Natural killer cell treated with Interleukin-12 subunit alpha and Interleukin-12 subunit beta and Interleukin-15 and Interleukin-18, amount 100 ng/mL, for 72 hours (primary cell): ENCODE results near the gene TCF7. TPM values are rescaled to one million over a fixed set of nuclear protein-coding genes. Genes with fewer than 3 reads are reported as not detected.

ENCODE experiments used
- ATAC-seq, 2 donors: fragments of 150-1000 bp; cut with Tn5 transposase in 1 of 2; sonication (Bioruptor Pico), chemical (Tn5 transposase) in 1 of 2; 2 replicates each; pipeline ENCODE4 v1.10.0; 2021
- DNase-seq: peaks from one replicate; pipeline ENCODE4 v3.0.0; 2022; ENCODE audit warnings: low spot score
- H3K27ac Mint-ChIP-seq, 2 donors: 1 replicate in 1 of 2; 2 replicates in 1 of 2; pipeline ENCODE4 v1.8.0; 2022; ENCODE audit warnings: mixed read lengths in 2 of 2, mild to moderate bottlenecking in 1 of 2, moderate library complexity in 1 of 2
- H3K27me3 Mint-ChIP-seq, 2 donors: 1 replicate in 1 of 2; 2 replicates in 1 of 2; pipeline ENCODE4 v1.8.0; 2022; ENCODE audit warnings: mixed read lengths in 2 of 2
- H3K36me3 Mint-ChIP-seq: one replicate; pipeline ENCODE4 v1.8.0; 2022; ENCODE audit warnings: mixed read lengths
- H3K4me1 Mint-ChIP-seq, 2 donors: 1 replicate in 1 of 2; 2 replicates in 1 of 2; pipeline ENCODE4 v1.8.0; 2022; ENCODE audit warnings: low read depth in 2 of 2, mixed read lengths in 2 of 2, mild to moderate bottlenecking in 1 of 2
- H3K4me3 Mint-ChIP-seq: one replicate; pipeline ENCODE4 v1.8.0; 2022; ENCODE audit warnings: mixed read lengths
- H3K9me3 Mint-ChIP-seq: 2 replicates; pipeline ENCODE4 v1.8.0; 2022; ENCODE audit warnings: mixed read lengths
- total RNA-seq, 2 donors: library from RNA; stranded (reverse); gene quantifications; one replicate each; pipeline ENCODE4 v1.2.3, GENCODE V29; 2022

Gene TCF7
- total RNA-seq, 2 donors from 2014 or later, result 2.6 to 6.1 TPM

DNA sequence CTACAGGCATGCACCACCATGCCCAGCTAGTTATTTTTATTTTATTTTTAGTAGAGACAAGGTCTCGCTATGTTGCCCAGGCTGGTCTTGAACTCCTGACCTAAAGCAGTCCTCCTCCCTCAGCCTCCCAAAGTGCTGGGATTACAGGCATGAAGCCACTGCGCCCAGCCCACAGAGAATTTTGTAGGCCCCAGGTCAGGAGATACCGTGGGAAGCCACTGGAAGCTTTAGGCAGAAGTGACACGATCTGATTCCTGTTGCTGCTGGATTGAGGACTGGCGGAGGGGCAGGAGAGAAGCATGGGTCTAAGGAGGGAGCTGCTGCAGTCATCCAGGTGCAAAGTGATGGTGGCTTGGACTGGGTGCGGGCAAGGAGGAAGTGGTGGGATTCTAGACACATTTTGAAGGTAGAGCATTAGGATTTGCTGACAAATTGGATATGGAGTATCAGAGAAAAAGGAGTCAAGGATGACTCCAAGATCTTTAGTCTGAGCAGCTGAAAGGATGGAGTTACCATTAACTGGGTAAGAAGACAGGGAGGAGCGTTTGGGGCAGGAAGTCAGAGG, 20.7 kb downstream of the TCF7 start:
- no peak overlapping the region for H3K27ac Mint-ChIP-seq
- no peaks in the 10 kb centered on the region for H3K9me3 Mint-ChIP-seq
- peaks cover 7% of the 10 kb centered on the region in 2 donors for H3K27me3 Mint-ChIP-seq
- peak overlapping the region; percentile 1 for H3K4me3 Mint-ChIP-seq
- DNase-seq (no peak), ATAC-seq (no peak)
- H3K4me1 Mint-ChIP-seq, result peaks cover 56 to 68% of the 10 kb centered on the region in 2 donors
- peaks cover 8% of the 10 kb centered on the region for H3K36me3 Mint-ChIP-seq

DNA sequence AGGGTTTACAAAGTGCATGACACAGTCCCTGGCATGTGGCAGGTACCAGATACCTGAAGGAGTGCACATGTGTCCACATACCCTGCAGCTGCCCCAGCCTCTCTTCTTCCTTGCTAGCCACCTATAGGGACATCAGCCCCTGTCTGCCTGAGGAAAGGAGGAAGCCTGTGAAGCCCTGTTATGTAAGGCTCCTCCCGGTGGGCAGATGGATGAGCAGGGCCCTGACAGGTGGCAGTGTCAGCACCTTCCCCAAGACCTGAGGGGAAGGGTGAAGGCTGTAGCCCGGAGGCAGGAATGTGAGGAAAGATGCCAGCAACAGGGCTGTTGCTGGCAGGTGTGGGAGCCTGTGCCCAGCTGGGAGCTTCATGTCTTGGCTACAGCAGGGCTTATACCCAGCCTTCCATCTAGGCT, 21.7 kb downstream of the TCF7 start:
- Mint-ChIP-seq H3K36me3 (peaks cover 8% of the 10 kb centered on the region), H3K27me3 (peaks cover 7% of the 10 kb centered on the region in 2 donors), H3K9me3 (no peaks in the 10 kb centered on the region), H3K4me1 (peaks cover 56 to 67% of the 10 kb centered on the region in 2 donors), H3K4me3 (peak overlapping the region; percentile 1), H3K27ac (no peak overlapping the region)
- DNase-seq (no peak), ATAC-seq (no peak)

DNA sequence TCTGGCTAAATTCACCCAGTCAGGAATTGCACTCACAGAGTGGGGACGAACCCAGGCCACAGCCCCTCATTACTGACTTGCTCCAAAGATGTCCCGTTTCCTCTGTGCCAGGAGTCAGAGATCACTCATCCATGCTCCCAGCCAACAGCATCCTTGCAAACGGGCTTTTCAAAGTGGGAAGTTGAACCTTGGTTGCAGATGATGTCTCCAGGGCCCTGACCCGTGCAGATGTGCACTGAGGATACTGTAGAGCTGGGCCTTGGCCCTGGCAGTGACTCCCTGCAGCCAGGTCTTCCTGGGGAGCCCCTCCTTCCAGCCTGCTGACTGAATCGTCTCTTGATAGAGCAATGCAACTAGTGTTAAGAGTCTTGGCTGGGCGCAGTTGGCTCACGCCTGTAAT, 22.3 kb downstream of the TCF7 start:
- H3K27me3 Mint-ChIP-seq, result peaks cover 7% of the 10 kb centered on the region in 2 donors
- no peak overlapping the region for H3K4me3 Mint-ChIP-seq
- ATAC-seq, result no peak
- H3K27ac Mint-ChIP-seq, result peak overlapping the region in 1 of 2 donors; percentile 29
- H3K36me3 Mint-ChIP-seq, result peaks cover 8% of the 10 kb centered on the region
- H3K9me3 Mint-ChIP-seq, result no peaks in the 10 kb centered on the region
- H3K4me1 Mint-ChIP-seq, result peaks cover 56 to 67% of the 10 kb centered on the region in 2 donors
- no peak for DNase-seq

DNA sequence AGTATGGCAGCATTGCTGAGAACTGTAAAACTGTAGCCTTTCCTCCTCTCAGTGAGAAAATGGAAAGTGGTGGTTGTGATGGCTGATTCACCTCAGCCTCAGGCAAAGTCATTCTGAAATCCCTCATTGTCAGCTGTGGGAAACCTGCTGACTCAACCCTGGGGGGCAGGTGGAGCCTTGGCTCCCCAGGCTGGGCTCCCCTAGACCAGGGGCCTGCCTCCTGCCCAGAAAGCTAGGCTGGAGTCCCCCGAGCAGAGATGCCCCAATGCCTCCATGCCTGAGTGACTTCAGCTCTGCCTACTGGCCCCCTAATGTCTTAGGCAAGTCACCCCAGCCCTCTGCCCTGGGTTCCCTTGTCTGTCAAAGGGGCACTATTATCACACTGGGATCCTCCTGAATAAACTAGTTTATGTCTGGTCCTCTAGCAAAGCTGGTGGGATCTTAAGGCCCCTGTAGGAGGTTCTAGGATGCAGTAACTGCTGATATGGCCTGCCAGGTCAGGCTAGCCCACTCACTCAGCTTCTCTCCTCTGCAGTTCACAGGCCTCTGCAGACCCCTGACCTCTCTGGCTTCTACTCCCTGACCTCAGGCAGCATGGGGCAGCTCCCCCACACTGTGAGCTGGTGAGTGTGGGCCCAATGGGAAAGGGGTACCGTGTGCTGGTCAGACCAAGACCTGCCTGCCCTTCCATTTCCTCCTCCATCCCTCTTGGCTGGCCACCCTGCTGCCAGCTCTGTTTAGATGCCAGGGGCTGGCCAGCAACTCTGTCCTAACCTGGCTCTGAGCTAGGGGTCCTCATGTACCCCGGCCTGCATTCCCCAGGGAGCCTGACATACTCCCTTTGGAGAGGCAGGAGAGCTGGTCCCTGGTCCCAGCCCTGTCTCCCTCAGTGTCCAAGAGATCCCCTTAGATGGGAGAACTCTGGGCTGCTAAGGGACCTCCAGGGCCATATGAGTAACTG, 24.2 kb downstream of the TCF7 start:
- H3K36me3 Mint-ChIP-seq, result peaks cover 8% of the 10 kb centered on the region
- H3K27me3 Mint-ChIP-seq, result peaks cover 7% of the 10 kb centered on the region in 2 donors
- DNase-seq (peak; percentile 82), ATAC-seq (peak; percentile 86 to 90)
- peaks cover 43 to 59% of the 10 kb centered on the region in 2 donors for H3K4me1 Mint-ChIP-seq
- no peaks in the 10 kb centered on the region for H3K9me3 Mint-ChIP-seq
- peak overlapping the region in 1 of 2 donors; percentile 29 for H3K27ac Mint-ChIP-seq
- no peak overlapping the region for H3K4me3 Mint-ChIP-seq

DNA sequence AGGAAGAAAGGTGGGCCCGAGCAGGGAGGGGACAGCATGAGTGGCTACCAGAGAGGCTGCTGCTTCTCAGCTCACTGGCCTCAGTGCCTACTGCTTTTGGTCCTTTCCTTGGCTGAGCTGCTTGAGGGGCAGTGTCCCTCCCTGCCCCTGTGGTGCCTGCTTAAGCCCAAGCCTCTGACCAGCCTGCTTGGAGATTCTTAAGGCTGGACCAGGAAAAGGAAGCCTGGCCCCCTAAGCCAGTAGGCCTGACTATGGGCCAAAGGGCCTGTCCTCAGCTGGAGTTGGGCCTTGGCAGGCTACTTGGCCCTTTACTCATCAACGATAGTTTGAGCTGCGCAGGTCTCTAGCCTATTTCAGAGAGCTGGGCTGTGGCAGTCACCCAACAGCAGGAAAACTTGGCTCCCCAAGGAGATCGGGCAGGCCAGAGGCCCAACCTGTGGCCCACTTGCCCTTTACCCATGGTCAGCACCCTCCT, 24.9 kb downstream of the TCF7 start:
- Mint-ChIP-seq H3K4me1 (peaks cover 43 to 58% of the 10 kb centered on the region in 2 donors), H3K4me3 (no peak overlapping the region), H3K27me3 (peaks cover 7% of the 10 kb centered on the region in 2 donors), H3K9me3 (no peaks in the 10 kb centered on the region), H3K36me3 (peaks cover 8% of the 10 kb centered on the region), H3K27ac (no peak overlapping the region)
- DNase-seq, result no peak
- ATAC-seq, result no peak

DNA sequence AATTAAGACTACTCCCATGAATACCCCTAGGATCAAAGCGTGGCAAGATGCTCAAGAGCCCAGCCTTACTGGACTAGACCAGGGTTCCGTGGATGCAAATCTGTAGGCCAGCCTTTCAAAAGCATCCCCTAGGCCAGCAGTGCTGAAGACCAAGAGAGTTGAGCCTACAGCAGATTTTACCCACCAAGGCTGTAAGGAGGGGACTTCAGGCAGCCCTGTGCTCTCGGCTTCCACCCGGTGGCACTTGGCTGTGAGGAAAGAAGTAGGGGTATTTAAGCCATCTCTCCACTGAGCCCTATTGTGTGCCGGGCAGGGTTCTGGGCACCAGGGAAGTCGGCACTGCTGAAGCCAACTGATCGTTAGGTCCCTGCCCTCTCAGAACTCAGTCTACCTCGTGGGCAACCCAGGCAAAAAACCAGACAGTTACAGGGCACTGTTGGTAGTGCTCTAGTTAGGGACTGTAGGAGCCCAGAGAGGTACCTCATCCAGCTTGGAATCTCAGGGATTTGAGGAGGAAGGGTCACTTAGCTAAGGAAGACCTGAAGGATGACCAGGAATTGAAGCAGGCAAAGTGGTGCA, 25.5 kb downstream of the TCF7 start:
- H3K4me3 Mint-ChIP-seq, result no peak overlapping the region
- ATAC-seq (no peak), DNase-seq (no peak)
- H3K27ac Mint-ChIP-seq, result no peak overlapping the region
- peaks cover 7% of the 10 kb centered on the region in 2 donors for H3K27me3 Mint-ChIP-seq
- no peaks in the 10 kb centered on the region for H3K9me3 Mint-ChIP-seq
- H3K4me1 Mint-ChIP-seq, result peaks cover 40 to 55% of the 10 kb centered on the region in 2 donors
- H3K36me3 Mint-ChIP-seq, result peaks cover 8% of the 10 kb centered on the region

DNA sequence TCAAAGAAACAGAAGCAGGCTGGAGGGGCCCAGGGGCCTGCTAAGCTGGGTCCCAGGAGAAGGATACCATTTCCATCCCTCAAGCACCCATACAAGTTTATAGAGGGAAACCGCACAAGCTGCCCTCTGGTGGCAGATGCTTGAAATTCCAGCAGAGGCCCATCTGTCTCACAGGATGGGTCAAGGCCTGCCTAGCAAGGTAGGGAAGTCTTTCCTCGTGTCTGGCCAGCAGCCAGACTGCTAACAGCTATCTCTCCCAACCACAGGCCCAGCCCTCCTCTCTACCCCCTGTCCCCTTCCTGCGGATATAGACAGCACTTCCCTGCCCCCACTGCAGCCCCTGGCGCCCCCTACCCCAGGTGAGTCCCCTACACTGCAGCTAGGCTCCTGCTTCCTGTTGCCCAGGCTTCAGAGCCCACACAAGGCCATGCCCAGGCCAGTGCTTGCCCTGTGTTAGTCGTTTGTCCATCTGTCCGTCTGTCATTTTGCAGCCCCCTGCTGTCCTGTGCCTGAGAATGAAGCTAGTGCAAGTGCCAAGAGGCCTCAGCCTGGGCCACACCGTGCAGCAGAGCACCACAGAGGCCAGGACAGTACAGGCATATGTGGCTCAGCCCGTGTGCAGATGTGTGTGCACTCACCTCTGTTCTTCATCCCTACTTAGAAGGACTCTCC, 26.2 kb downstream of the TCF7 start:
- Mint-ChIP-seq H3K4me3 (no peak overlapping the region), H3K27ac (peak overlapping the region in 1 of 2 donors; percentile 9), H3K27me3 (peaks cover 1 to 3% of the 10 kb centered on the region in 2 donors), H3K4me1 (peaks cover 36 to 55% of the 10 kb centered on the region in 2 donors), H3K9me3 (no peaks in the 10 kb centered on the region), H3K36me3 (peaks cover 4% of the 10 kb centered on the region)
- DNase-seq (no peak), ATAC-seq (peak; percentile 49 to 67)

DNA sequence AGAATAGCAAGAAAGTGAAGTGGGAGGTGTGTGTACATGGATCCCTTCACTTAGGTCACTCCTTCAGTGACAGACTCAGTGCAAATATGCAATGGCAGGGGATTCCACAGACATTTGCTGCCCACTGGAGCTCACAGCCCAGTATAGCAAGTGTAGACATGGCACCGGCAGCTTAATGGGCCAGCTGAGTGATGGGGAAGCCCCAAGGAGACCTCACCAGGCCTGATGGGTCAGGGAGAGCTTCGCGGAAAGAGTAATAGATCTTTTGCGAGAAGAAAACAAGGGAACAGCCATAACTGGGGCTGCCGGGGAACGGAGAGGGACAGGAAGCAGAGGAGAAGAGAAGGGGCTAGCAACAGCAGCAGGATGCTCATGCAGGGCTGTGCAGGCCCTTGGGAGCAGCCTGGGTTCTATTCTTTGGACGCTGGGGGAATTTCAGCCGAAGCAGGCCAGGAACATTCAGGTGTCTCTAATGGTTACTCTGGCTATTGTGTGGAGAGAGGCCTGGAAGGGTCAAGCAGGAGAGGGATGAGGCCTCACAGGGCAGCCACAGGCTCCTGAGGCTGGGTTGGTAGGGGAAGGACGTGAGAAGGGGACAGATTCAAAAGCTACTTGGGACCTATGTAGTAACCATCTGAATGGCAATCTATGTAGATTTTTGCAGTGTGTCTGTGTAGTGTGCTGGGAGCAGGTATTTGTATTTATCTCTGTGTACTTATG, 27.0 kb downstream of the TCF7 start:
- Mint-ChIP-seq H3K4me3 (no peak overlapping the region), H3K27ac (peak overlapping the region in 1 of 2 donors; percentile 9), H3K27me3 (no peaks in the 10 kb centered on the region), H3K4me1 (peaks cover 37 to 53% of the 10 kb centered on the region in 2 donors), H3K36me3 (no peaks in the 10 kb centered on the region), H3K9me3 (no peaks in the 10 kb centered on the region)
- ATAC-seq (no peak), DNase-seq (no peak)

DNA sequence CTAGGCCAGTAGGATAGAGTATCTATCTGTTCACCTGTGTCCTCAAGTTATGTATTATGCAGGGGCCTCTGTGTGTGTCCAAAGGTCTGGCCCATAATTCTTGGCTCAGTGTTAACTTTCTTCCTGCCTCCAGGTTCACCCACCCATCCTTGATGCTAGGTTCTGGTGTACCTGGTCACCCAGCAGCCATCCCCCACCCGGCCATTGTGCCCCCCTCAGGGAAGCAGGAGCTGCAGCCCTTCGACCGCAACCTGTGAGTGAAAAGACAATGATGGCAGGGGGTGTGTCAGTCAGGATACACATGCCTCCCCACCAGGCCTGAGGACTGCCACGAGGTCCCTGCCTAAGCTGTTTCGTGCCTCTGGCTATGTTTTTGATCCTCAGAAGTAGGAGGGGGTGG, 27.6 kb downstream of the TCF7 start:
- DNase-seq, result no peak
- H3K27ac Mint-ChIP-seq, result no peak overlapping the region
- no peaks in the 10 kb centered on the region for H3K36me3 Mint-ChIP-seq
- no peaks in the 10 kb centered on the region for H3K9me3 Mint-ChIP-seq
- H3K27me3 Mint-ChIP-seq, result no peaks in the 10 kb centered on the region
- ATAC-seq, result no peak
- no peak overlapping the region for H3K4me3 Mint-ChIP-seq
- peaks cover 37 to 53% of the 10 kb centered on the region in 2 donors for H3K4me1 Mint-ChIP-seq

DNA sequence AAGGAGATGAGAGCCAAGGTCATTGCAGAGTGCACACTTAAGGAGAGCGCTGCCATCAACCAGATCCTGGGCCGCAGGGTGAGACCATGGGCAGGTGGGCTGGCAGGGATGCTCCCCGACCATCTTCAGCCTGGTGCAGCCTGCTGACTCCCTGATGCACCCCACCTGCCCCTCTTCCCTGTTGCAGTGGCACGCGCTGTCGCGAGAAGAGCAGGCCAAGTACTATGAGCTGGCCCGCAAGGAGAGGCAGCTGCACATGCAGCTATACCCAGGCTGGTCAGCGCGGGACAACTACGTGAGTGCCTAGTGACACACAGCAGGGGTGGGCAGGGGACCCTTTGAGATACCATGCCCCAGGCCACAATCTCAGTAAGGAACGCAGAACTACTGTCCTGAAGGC, 28.3 kb downstream of the TCF7 start:
- Mint-ChIP-seq H3K9me3 (no peaks in the 10 kb centered on the region), H3K4me1 (peaks cover 37 to 52% of the 10 kb centered on the region in 2 donors), H3K36me3 (no peaks in the 10 kb centered on the region), H3K27me3 (no peaks in the 10 kb centered on the region), H3K4me3 (no peak overlapping the region), H3K27ac (no peak overlapping the region)
- DNase-seq (no peak), ATAC-seq (no peak)

DNA sequence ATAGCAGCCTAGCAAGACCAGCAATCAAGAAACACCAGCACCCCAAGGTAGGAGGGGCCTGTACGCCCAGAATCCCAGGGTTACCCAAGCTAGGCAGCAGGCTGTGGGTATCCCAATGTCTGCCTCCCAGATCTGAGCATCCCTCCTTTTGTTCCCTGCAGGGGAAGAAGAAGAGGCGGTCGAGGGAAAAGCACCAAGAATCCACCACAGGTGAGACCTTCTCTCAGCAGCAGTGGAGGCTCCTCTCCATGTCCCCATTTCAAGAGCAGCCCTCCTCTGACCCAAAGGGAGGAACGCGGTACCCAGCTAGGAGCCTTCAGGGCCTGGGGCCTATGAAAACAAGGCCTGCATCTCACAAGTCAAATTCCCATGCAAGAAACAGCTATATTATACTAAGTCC, 28.9 kb downstream of the TCF7 start:
- Mint-ChIP-seq H3K4me1 (peaks cover 33 to 47% of the 10 kb centered on the region in 2 donors), H3K9me3 (no peaks in the 10 kb centered on the region), H3K4me3 (no peak overlapping the region), H3K27ac (no peak overlapping the region), H3K27me3 (no peaks in the 10 kb centered on the region), H3K36me3 (no peaks in the 10 kb centered on the region)
- ATAC-seq (no peak), DNase-seq (no peak)

DNA sequence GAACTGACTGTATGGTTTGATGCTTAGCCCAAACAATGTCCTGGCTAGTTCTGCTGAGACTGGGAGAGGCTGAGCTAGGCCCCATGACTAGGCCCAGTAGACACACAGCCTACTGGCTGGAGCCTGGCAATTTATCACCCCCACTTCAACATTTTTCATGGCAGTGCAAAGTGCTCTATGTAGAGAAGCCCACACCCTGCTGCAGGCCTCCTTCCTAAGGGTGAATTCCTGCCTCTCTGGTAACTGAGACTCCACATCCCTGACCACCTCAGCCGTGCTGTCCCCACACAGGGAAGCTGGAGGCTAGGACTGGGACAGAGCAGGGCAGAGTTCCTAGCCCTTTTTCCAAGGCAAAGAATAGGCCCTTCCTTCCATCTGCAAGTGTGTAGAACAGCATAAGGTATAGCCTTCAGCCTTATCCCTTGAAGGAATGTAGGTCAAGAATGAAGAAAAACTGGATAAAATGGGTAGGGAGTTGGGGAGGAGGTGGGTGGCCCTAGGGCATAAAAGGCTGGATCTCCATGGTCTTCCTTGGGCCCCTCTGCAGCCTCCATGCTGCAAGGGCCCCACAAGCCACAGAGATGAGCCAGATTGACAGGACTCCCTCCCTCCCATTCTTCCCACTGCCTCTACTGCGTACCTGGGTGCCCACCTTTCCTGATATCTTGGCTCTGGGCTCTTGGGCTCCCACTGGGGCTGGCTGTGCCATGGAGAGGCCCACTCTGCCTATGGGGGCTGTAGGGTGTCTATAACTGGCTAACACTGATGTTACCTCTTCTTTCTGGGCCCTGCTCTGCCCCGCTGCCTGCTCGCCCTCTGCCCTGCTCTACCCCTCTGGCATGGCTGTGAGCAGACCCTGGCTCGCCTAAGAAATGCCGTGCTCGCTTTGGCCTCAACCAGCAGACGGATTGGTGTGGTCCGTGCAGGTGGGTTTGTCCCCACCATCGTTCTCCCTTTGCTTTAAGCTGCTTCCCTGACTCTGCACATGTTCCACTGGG, 29.8 kb downstream of the TCF7 start:
- H3K4me1 Mint-ChIP-seq, result peaks cover 26 to 40% of the 10 kb centered on the region in 2 donors
- no peaks in the 10 kb centered on the region for H3K9me3 Mint-ChIP-seq
- H3K27ac Mint-ChIP-seq, result peak overlapping the region in 1 of 2 donors; percentile 48
- H3K27me3 Mint-ChIP-seq, result no peaks in the 10 kb centered on the region
- no peak overlapping the region for H3K4me3 Mint-ChIP-seq
- DNase-seq (no peak), ATAC-seq (no peak)
- no peaks in the 10 kb centered on the region for H3K36me3 Mint-ChIP-seq
